ENCODE measurements around the gene TMEM92.

TMEM92 gene

GRCh38 chr17:50318501-50319285 lies 44.4 kb downstream of the TMEM92 start:
- no peak overlapping the region for H2BK12ac ChIP-seq (ENCODE audit: low read length)
- no peak overlapping the region for H2BK120ac ChIP-seq (ENCODE audit: low read depth, low read length)
- no peaks in the 10 kb centered on the region for H3K79me1 ChIP-seq (ENCODE audit: low read depth, low read length)
- no peak overlapping the region for H2AK5ac ChIP-seq (ENCODE audit: low read depth, low read length)
- peak overlapping the region; percentile 75 for H4K8ac ChIP-seq (ENCODE audit: low read depth, low read length)
- H2AFZ ChIP-seq (ENCODE audit: low read length): peak overlapping the region; percentile 12
- peak overlapping the region; percentile 52 for H3K23ac ChIP-seq (ENCODE audit: low read depth, low read length, poor library complexity)
- H3K27ac ChIP-seq (replicated peaks; ENCODE audit: low read length): no peak overlapping the region
- no peaks in the 10 kb centered on the region for H3K36me3 ChIP-seq (replicated peaks in 1 of 2; ENCODE audit: control insufficient read depth in 2 of 2, insufficient read depth in 2 of 2, low read length in 2 of 2)
- H2BK15ac ChIP-seq (ENCODE audit: low read length): no peak overlapping the region
- H3K14ac ChIP-seq (ENCODE audit: low read length): no peak overlapping the region
- peaks cover 0 to 2% of the 10 kb centered on the region in 2 donors for H3K9me3 ChIP-seq (replicated peaks in 1 of 2; ENCODE audit: control insufficient read depth in 2 of 2, insufficient read depth in 1 of 2, low read depth in 1 of 2, low read length in 2 of 2)
- H2BK5ac ChIP-seq (ENCODE audit: low read length): no peak overlapping the region
- H3K4me3 ChIP-seq (ENCODE audit: low read length in 2 of 2): no peak overlapping the region
- no peak overlapping the region for H3K4ac ChIP-seq (ENCODE audit: low read length)
- H3K9ac ChIP-seq (ENCODE audit: low read depth, low read length, poor library complexity): no peak overlapping the region
- H4K91ac ChIP-seq (ENCODE audit: low read depth, low read length, poor library complexity): no peak overlapping the region
- H3K4me2 ChIP-seq (ENCODE audit: insufficient read depth, low read length, poor library complexity, severe bottlenecking): no peak overlapping the region
- whole genome bisulfite sequencing, 2 donors (ENCODE audit: extremely low coverage in 2 of 2, insufficient read length in 2 of 2, insufficient replicate concordance in 1 of 2): no CpG with 5 or more reads among the region's 10 CpGs
- no peak for DNase-seq (ENCODE audit: low spot score)
- no peaks in the 10 kb centered on the region for H3K4me1 ChIP-seq (ENCODE audit: control insufficient read depth in 2 of 2, insufficient read depth in 1 of 2, low read depth in 1 of 2, low read length in 2 of 2)
- no peak overlapping the region for H3K18ac ChIP-seq (ENCODE audit: low read length)
- peaks cover 0 to 20% (median 0%) of the 10 kb centered on the region in 3 experiments for H3K27me3 ChIP-seq (ENCODE audit: control insufficient read depth in 3 of 3, insufficient read depth in 3 of 3, low read depth in 1 of 3, low read length in 3 of 3)

DNA sequence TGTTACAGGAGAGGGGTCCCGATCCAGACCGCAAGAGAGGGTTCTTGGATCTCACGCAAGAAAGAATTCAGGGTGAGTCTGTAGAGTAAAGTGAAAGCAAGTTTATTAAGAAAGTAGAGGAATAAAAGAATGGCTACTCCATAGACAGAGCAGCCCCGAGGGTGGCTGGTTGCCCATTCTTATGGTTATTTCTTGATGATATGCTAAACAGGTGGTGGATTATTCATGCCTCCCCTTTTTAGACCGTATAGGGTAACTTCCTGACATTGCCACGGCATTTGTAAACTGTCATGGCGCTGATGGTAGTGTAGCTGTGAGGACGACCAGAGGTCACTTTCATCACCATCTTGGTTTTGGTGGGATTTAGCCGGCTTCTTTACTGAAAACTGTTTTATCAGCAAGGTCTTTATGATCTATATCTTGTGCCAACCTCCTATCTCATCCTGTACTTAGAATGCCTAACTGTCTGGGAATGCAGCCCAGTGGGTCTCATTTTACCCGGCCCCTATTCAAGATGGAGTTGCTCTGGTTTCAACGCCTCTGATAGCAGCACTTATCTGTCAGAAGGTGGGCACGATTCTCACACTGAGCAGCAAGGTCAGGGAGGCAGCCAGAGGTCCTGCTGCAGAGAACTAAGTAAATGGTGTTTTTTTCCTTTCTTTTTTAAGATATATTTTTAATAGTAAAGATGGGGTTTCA lies 45.2 kb downstream of the TMEM92 start:
- Histone ChIP-seq H3K27me3 (ENCODE audit: control insufficient read depth in 3 of 3, insufficient read depth in 3 of 3, low read depth in 1 of 3, low read length in 3 of 3) (peaks cover 0 to 25% (median 0%) of the 10 kb centered on the region in 3 experiments), H3K9me3 (replicated peaks in 1 of 2; ENCODE audit: control insufficient read depth in 2 of 2, insufficient read depth in 1 of 2, low read depth in 1 of 2, low read length in 2 of 2) (peaks cover 0 to 2% of the 10 kb centered on the region in 2 donors), H3K18ac (ENCODE audit: low read length) (no peak overlapping the region), H3K4me2 (ENCODE audit: insufficient read depth, low read length, poor library complexity, severe bottlenecking) (no peak overlapping the region), H2BK120ac (ENCODE audit: low read depth, low read length) (no peak overlapping the region), H2AFZ (ENCODE audit: low read length) (peak overlapping the region; percentile 12), H3K36me3 (replicated peaks in 1 of 2; ENCODE audit: control insufficient read depth in 2 of 2, insufficient read depth in 2 of 2, low read length in 2 of 2) (no peaks in the 10 kb centered on the region), H3K4me1 (ENCODE audit: control insufficient read depth in 2 of 2, insufficient read depth in 1 of 2, low read depth in 1 of 2, low read length in 2 of 2) (no peaks in the 10 kb centered on the region), H3K4ac (ENCODE audit: low read length) (no peak overlapping the region), H3K23ac (ENCODE audit: low read depth, low read length, poor library complexity) (no peak overlapping the region), H4K8ac (ENCODE audit: low read depth, low read length) (no peak overlapping the region), H3K9ac (ENCODE audit: low read depth, low read length, poor library complexity) (no peak overlapping the region), H2AK5ac (ENCODE audit: low read depth, low read length) (no peak overlapping the region), H3K4me3 (ENCODE audit: low read length in 2 of 2) (no peak overlapping the region), H4K91ac (ENCODE audit: low read depth, low read length, poor library complexity) (no peak overlapping the region), H2BK15ac (ENCODE audit: low read length) (no peak overlapping the region), H3K14ac (ENCODE audit: low read length) (no peak overlapping the region), H3K79me1 (ENCODE audit: low read depth, low read length) (no peaks in the 10 kb centered on the region), H3K27ac (replicated peaks; ENCODE audit: low read length) (no peak overlapping the region), H2BK5ac (ENCODE audit: low read length) (no peak overlapping the region), H2BK12ac (ENCODE audit: low read length) (no peak overlapping the region)
- DNase-seq (ENCODE audit: low spot score): no peak
- no CpG with 5 or more reads among the region's 12 CpGs for WGBS, 2 donors (ENCODE audit: extremely low coverage in 2 of 2, insufficient read length in 2 of 2, insufficient replicate concordance in 1 of 2)

GRCh38 chr17:50322271-50322670 lies 48.0 kb downstream of the TMEM92 start:
- no peak overlapping the region for H3K23ac ChIP-seq (ENCODE audit: low read depth, low read length, poor library complexity)
- H3K4ac ChIP-seq (ENCODE audit: low read length): no peak overlapping the region
- H3K9me3 ChIP-seq (replicated peaks in 1 of 2; ENCODE audit: control insufficient read depth in 2 of 2, insufficient read depth in 1 of 2, low read depth in 1 of 2, low read length in 2 of 2): no peaks in the 10 kb centered on the region
- no peaks in the 10 kb centered on the region for H3K36me3 ChIP-seq (replicated peaks in 1 of 2; ENCODE audit: control insufficient read depth in 2 of 2, insufficient read depth in 2 of 2, low read length in 2 of 2)
- no peak overlapping the region for H2AFZ ChIP-seq (ENCODE audit: low read length)
- no peak overlapping the region for H3K18ac ChIP-seq (ENCODE audit: low read length)
- no peak overlapping the region for H3K14ac ChIP-seq (ENCODE audit: low read length)
- WGBS, 2 donors (ENCODE audit: extremely low coverage in 2 of 2, insufficient read length in 2 of 2, insufficient replicate concordance in 1 of 2): no CpG with 5 or more reads among the region's 7 CpGs
- no peak overlapping the region for H2AK5ac ChIP-seq (ENCODE audit: low read depth, low read length)
- H3K79me1 ChIP-seq (ENCODE audit: low read depth, low read length): no peaks in the 10 kb centered on the region
- no peak overlapping the region for H2BK12ac ChIP-seq (ENCODE audit: low read length)
- no peak overlapping the region for H4K91ac ChIP-seq (ENCODE audit: low read depth, low read length, poor library complexity)
- no peak overlapping the region for H3K27ac ChIP-seq (replicated peaks; ENCODE audit: low read length)
- no peak overlapping the region for H2BK15ac ChIP-seq (ENCODE audit: low read length)
- H3K9ac ChIP-seq (ENCODE audit: low read depth, low read length, poor library complexity): no peak overlapping the region
- H3K27me3 ChIP-seq (ENCODE audit: control insufficient read depth in 3 of 3, insufficient read depth in 3 of 3, low read depth in 1 of 3, low read length in 3 of 3): peaks cover 0 to 35% (median 0%) of the 10 kb centered on the region in 3 experiments
- no peak overlapping the region for H2BK5ac ChIP-seq (ENCODE audit: low read length)
- no peak overlapping the region for H3K4me3 ChIP-seq (ENCODE audit: low read length in 2 of 2)
- H4K8ac ChIP-seq (ENCODE audit: low read depth, low read length): no peak overlapping the region
- no peak overlapping the region for H2BK120ac ChIP-seq (ENCODE audit: low read depth, low read length)
- no peak for DNase-seq (ENCODE audit: low spot score)
- no peak overlapping the region for H3K4me2 ChIP-seq (ENCODE audit: insufficient read depth, low read length, poor library complexity, severe bottlenecking)
- no peaks in the 10 kb centered on the region for H3K4me1 ChIP-seq (ENCODE audit: control insufficient read depth in 2 of 2, insufficient read depth in 1 of 2, low read depth in 1 of 2, low read length in 2 of 2)

DNA sequence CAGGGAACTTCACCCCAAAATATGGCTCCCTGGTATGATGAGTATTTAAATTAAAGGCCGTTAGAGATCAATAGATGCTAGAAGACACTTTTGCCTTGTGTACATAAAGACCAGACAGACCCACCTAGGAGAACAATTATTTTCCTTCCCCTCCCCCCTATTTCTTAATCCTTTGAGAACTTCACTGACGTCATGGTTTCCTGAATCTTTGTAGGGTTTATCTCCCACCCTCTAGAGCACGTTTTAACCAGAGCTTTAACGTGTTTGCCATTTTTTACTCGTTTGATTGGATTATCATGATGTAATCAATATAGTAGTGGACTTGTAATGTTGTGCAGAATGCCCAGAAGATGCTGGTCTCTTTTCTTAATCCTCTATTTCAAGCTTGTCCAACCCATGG lies 48.8 kb downstream of the TMEM92 start:
- Histone ChIP-seq H3K4ac (ENCODE audit: low read length) (no peak overlapping the region), H3K9ac (ENCODE audit: low read depth, low read length, poor library complexity) (no peak overlapping the region), H3K23ac (ENCODE audit: low read depth, low read length, poor library complexity) (no peak overlapping the region), H3K4me1 (ENCODE audit: control insufficient read depth in 2 of 2, insufficient read depth in 1 of 2, low read depth in 1 of 2, low read length in 2 of 2) (no peaks in the 10 kb centered on the region), H4K91ac (ENCODE audit: low read depth, low read length, poor library complexity) (no peak overlapping the region), H3K18ac (ENCODE audit: low read length) (no peak overlapping the region), H4K8ac (ENCODE audit: low read depth, low read length) (no peak overlapping the region), H3K36me3 (replicated peaks in 1 of 2; ENCODE audit: control insufficient read depth in 2 of 2, insufficient read depth in 2 of 2, low read length in 2 of 2) (no peaks in the 10 kb centered on the region), H3K27ac (replicated peaks; ENCODE audit: low read length) (no peak overlapping the region), H3K9me3 (replicated peaks in 1 of 2; ENCODE audit: control insufficient read depth in 2 of 2, insufficient read depth in 1 of 2, low read depth in 1 of 2, low read length in 2 of 2) (no peaks in the 10 kb centered on the region), H3K14ac (ENCODE audit: low read length) (no peak overlapping the region), H3K4me2 (ENCODE audit: insufficient read depth, low read length, poor library complexity, severe bottlenecking) (no peak overlapping the region), H3K4me3 (ENCODE audit: low read length in 2 of 2) (no peak overlapping the region), H2BK12ac (ENCODE audit: low read length) (no peak overlapping the region), H3K27me3 (ENCODE audit: control insufficient read depth in 3 of 3, insufficient read depth in 3 of 3, low read depth in 1 of 3, low read length in 3 of 3) (peaks cover 0 to 27% (median 0%) of the 10 kb centered on the region in 3 experiments), H2BK120ac (ENCODE audit: low read depth, low read length) (no peak overlapping the region), H2BK5ac (ENCODE audit: low read length) (no peak overlapping the region), H2BK15ac (ENCODE audit: low read length) (no peak overlapping the region), H3K79me1 (ENCODE audit: low read depth, low read length) (no peaks in the 10 kb centered on the region), H2AK5ac (ENCODE audit: low read depth, low read length) (no peak overlapping the region), H2AFZ (ENCODE audit: low read length) (no peak overlapping the region)
- DNase-seq (ENCODE audit: low spot score): no peak
- WGBS, 2 donors (ENCODE audit: extremely low coverage in 2 of 2, insufficient read length in 2 of 2, insufficient replicate concordance in 1 of 2): no CpG with 5 or more reads among the region's 5 CpGs
